Epithelial cell of proximal tubule (primary cell): ENCODE measurements around the gene EYA2. TPM values are rescaled to one million over a fixed set of nuclear protein-coding genes. Genes with fewer than 3 reads are reported as not detected.

Experiments used
- DNase-seq: peaks from one replicate; pipeline ENCODE4 v3.0.0-alpha.2; 2011; ENCODE audit warnings: low read depth
- H3K4me3 ChIP-seq: 2 replicates; pipeline ENCODE4 v1.5.1; 2011; ENCODE audit warnings: low read depth, mild to moderate bottlenecking, low read length
- total RNA-seq: library from RNA; depleted of rRNA; stranded (reverse); fragments of >200 nt; gene quantifications from 2 replicates; pipeline ENCODE4 v1.2.3, GENCODE V29; 2015
- TF ChIP-seq, protein P1 (sequence below): conservative IDR thresholded peaks from 2 replicates; pipeline ENCODE4 v1.5.1; 2012; ENCODE audit warnings: low read depth, mild to moderate bottlenecking, low read length

The EYA2 gene
- total RNA-seq, 1 donor from 2014 or later: not detected

DNA sequence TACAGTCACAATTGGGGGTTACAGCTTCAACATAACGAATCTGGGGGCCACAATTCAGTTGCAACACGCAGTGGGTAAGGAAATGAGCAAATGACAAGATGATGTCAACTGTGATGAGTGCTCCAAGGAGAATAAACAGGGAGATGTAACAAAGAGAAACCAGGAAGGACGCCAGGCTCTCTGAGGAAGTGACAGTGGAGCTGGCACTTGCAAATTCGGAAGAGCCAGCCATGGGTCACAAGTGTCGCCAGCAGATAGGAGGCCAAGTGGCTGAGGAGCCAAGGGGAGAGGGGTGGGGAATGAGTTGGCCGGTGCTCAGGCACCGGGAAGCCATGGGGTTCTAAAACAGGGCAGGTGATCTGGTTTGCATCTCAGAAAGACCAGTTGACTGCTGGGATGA lies 136.4 kb downstream of the EYA2 start:
- DNase-seq: no peak

DNA sequence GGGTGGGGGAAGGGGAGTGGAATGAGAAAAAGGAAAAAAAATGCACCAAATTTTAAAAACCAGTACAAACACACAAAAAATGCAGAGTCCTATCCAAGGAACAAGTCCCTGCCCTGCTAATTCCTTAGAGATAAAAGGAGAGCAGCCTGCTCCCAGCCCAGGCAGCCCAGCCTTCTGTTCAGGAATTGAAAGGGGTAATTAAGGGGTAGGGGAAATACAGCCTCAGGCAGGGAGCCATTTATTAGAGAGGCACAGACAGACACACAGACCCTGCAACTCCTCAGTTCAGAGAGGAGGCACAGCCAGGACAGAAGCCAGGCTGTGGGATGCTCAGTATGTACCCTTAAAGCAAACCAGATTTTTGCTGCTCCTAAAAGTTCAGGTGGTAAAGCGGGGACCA lies 137.2 kb downstream of the EYA2 start:
- no peak overlapping the region for H3K4me3 ChIP-seq
- DNase-seq: no peak

More for the DNA sequence above, 136.4 kb downstream of the EYA2 start:
- TF ChIP-seq, protein P1, sequence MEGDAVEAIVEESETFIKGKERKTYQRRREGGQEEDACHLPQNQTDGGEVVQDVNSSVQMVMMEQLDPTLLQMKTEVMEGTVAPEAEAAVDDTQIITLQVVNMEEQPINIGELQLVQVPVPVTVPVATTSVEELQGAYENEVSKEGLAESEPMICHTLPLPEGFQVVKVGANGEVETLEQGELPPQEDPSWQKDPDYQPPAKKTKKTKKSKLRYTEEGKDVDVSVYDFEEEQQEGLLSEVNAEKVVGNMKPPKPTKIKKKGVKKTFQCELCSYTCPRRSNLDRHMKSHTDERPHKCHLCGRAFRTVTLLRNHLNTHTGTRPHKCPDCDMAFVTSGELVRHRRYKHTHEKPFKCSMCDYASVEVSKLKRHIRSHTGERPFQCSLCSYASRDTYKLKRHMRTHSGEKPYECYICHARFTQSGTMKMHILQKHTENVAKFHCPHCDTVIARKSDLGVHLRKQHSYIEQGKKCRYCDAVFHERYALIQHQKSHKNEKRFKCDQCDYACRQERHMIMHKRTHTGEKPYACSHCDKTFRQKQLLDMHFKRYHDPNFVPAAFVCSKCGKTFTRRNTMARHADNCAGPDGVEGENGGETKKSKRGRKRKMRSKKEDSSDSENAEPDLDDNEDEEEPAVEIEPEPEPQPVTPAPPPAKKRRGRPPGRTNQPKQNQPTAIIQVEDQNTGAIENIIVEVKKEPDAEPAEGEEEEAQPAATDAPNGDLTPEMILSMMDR: no peak
- no peak overlapping the region for H3K4me3 ChIP-seq

DNA sequence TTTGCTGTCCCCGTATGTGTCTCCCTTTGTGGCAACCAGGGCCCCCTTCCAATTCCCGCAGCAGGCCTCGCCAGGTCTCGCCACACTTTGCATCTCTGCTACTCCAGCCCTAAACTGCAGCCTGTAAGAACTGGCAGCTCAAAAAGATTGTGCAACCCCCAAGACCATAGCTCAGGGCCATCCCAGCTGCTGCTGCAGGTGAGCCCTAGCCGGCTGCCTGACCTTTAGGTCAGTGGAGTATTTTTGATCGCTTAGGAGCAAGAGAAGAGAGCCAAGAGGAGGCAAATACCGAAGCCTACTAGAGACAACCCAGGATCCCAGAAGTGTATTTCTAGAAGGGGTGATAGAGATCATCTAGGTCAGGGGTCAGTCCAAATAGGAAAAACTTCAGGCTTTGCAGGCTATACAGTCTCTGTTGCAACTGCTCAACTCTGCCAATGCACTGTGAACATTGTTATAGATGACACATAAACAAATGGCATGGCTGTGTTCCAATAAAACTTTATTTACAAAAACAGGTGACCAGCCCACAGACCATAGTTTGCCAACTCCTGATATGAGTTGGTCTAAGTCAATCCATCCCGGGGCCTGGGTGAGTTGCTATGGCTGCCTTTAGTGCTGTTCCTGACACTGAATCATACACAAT lies 138.4 kb downstream of the EYA2 start:
- DNase-seq: no peak
- no peak overlapping the region for H3K4me3 ChIP-seq
- TF ChIP-seq, protein P1: no peak

More for the DNA sequence above, 137.2 kb downstream of the EYA2 start:
- TF ChIP-seq, protein P1: no peak

DNA sequence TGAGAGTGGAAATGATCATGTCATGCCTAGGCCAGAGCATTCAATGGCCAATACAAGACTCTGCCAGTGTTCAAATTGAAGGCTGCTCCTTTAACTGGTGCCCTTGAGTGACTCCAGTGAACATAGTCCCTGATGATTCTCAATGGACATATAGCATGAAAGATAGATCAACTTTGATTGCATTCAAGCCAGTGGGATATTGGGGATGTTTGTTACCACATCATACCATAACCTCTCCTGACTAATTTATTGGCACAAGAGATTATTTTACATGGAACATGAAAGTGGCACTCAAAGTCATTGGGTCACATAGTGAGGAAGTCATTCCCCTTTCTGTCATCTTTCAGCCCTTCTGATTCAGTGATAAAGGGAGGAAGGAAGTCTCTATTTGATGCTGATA lies 139.0 kb downstream of the EYA2 start:
- TF ChIP-seq, protein P1: no peak
- DNase-seq: no peak
- no peak overlapping the region for H3K4me3 ChIP-seq

DNA sequence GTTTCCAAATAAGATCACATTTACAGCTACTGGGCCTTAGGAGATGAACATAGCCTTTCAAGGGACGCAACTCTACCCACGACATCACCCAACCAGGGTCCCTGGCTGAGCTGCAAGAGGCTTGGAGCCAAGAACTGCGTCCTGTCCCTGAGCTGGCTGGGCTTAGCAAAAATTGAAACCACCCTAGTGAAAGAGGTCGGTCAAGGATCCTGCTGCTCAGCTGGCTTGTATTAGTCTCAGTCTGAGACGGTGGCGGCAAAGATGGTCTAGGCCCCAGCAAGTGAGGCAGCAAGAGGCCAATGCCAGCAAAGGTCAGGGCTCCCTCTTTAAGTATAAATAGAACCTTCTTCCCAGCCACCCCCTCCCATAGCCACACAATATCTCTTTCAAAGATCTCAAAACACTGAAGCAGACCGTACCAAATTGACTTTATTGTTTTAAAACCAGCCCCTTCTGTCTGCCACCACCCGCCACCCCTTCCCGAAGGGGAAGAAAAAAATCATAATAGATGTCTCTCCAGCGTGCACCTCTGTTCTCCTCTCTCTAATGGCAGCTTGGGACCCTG lies 140.5 kb downstream of the EYA2 start:
- no peak overlapping the region for H3K4me3 ChIP-seq
- TF ChIP-seq, protein P1: no peak
- no peak for DNase-seq

DNA sequence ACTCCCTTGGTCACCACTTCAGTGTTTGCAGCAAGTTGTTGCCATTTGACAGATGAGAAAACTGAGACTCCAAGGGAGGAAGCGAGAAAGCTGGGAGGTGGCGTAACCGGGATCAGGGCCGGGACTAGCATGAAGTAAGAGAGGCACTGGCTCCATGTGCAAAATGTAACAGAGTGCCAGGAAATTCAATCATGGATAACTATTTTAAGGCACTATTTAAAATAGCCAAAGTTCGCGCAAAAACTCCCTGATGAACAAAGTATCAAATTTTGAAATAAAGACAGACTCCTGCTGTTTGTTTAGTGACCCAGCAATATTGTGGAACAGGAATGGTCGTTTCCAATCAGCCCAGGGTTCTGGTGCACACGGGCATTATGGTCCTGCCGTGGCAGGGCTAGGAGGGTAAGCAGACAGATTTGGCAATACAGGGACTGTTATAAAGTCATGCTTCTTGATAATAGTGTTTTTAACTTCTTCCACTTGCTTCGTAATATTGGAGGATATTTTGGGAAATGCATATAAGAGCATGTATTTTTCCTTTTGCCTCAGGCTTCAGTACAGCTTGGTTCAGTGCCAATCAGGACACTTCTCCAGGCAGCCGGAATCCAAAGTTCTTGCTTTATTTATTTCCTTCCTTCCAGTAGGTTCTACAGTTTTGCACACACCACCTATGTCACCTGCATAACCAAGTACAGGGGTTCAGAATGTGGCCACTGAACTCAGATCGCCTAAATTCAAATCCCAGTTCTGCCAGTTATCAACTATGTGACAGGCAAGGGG lies 141.6 kb downstream of the EYA2 start:
- no peak for DNase-seq
- TF ChIP-seq, protein P1: no peak
- no peak overlapping the region for H3K4me3 ChIP-seq
